ENCODE data around the gene XRCC6. TPM values are rescaled to one million over a fixed set of nuclear protein-coding genes. Genes with fewer than 3 reads are reported as not detected.

The XRCC6 gene
- total and polyA plus RNA-seq, 5 donors from 2014 or later, result 167 to 484 (median 456) TPM

DNA sequence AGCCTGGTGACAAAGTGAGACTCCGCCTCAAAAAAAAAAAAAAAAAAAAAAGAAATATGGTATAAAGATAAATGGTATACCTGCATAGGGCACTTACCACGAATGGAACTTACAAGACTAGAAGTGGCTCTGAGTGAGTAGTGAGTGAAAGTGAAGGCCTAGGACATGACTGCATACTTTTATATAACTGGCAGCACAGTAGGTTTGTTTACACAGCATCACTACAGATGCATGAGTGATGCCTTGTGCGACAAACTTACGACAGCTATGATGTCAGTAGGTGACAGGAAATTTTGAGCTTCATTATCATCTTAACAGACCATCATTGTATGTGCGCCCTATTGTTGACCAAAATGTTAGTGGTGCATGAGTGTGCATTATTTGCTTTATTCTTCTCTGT is 17.7 kb downstream of the XRCC6 start:
- Histone ChIP-seq H3K36me3 (ENCODE audit: control insufficient read depth, insufficient read depth, low read length) (peaks cover 83% of the 10 kb centered on the region), H3K4me3 (ENCODE audit: low read depth, low read length) (no peak overlapping the region), H3K27ac (ENCODE audit: insufficient read depth, low read length, poor library complexity, severe bottlenecking) (no peak overlapping the region), H3K27me3 (ENCODE audit: control insufficient read depth, insufficient read depth, low read length) (no peaks in the 10 kb centered on the region), H3K9me3 (ENCODE audit: control insufficient read depth in 2 of 2, low read length in 2 of 2) (no peaks in the 10 kb centered on the region), H3K4me1 (ENCODE audit: control insufficient read depth, insufficient read depth, low read length, poor library complexity, severe bottlenecking) (no peaks in the 10 kb centered on the region)
- no peaks in the 10 kb centered on the region for H3K9me3 Mint-ChIP-seq
- DNase-seq (no peak), ATAC-seq (ENCODE audit: low read depth in 2 of 2) (no peak)
- H3K4me1 Mint-ChIP-seq, result peaks cover 4 to 19% (median 8%) of the 10 kb centered on the region in 4 donors
- peak overlapping the region in 1 of 3 donors; percentile 32 for H3K27ac Mint-ChIP-seq
- H3K36me3 Mint-ChIP-seq, result peaks cover 19% of the 10 kb centered on the region
- no peaks in the 10 kb centered on the region for H3K27me3 Mint-ChIP-seq
- H3K4me3 Mint-ChIP-seq, result no peak overlapping the region

DNA sequence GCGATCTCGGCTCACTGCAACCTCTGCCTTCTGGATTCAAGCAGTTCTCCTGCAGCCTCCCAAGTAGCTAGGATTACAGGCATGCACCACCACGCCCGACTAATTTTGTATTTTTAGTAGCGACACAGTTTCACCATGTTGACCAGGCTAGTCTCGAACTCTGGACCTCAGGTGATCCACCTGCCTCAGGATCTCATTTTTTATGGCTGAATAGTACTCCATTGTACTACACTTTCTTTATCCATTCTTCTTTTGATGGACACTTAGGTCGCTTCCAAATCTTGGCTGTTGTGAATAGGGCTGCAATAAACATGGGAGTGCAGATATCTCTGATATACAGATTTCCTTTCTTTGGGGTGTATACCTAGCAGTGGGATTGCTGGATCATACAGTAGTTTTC is 20.8 kb downstream of the XRCC6 start:
- H3K9me3 ChIP-seq (ENCODE audit: control insufficient read depth in 2 of 2, low read length in 2 of 2), result no peaks in the 10 kb centered on the region
- peak overlapping the region in 1 of 3 donors; percentile 18 for H3K27ac Mint-ChIP-seq
- H3K4me3 Mint-ChIP-seq, result peak overlapping the region in 1 of 4 donors; percentile 8
- no peaks in the 10 kb centered on the region for H3K9me3 Mint-ChIP-seq
- peaks cover 77% of the 10 kb centered on the region for H3K36me3 ChIP-seq (ENCODE audit: control insufficient read depth, insufficient read depth, low read length)
- ATAC-seq (ENCODE audit: low read depth in 2 of 2) (no peak), DNase-seq (no peak)
- H3K4me1 Mint-ChIP-seq, result peaks cover 0 to 15% (median 6%) of the 10 kb centered on the region in 4 donors
- no peaks in the 10 kb centered on the region for H3K27me3 Mint-ChIP-seq
- no peak overlapping the region for H3K27ac ChIP-seq (ENCODE audit: insufficient read depth, low read length, poor library complexity, severe bottlenecking)
- peaks cover 19% of the 10 kb centered on the region for H3K36me3 Mint-ChIP-seq
- H3K4me1 ChIP-seq (ENCODE audit: control insufficient read depth, insufficient read depth, low read length, poor library complexity, severe bottlenecking), result no peaks in the 10 kb centered on the region
- H3K27me3 ChIP-seq (ENCODE audit: control insufficient read depth, insufficient read depth, low read length), result no peaks in the 10 kb centered on the region
- no peak overlapping the region for H3K4me3 ChIP-seq (ENCODE audit: low read depth, low read length)

DNA sequence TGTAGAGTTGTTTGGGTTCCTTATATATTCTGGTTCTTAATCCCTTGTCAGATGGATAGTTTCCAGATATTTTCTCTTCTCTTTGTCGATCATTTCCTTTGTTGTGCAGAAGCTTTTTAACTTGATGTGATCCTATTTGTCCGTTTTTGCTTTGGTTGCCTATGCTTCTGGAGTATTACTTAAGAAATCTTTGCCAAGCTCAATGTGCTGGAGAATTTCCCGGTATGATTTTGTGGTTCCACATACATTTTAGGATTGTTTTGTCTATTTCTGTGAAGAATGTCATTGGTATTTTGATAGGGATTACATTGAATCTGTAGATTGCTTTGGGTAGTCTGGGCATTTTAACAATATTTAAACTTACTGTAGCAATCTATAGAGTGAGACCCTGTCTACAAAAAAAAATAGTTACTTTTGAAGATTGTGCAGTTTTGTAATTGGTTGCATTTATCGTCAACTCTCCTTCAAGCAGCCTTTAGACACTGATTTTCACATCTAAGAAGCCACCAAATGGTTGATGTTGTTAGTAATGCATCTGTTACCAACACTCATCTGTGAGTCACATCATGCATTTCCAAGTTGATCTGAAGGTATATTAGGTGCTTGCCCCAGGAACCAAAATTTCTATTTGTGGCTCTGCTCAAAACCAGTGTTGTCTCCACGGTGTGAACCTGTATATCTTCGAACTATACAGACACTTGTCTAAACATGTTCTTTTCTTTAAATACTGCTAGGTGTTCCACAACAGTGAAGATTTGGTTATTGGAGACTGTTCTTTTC is 21.4 kb downstream of the XRCC6 start:
- Histone ChIP-seq H3K4me3 (ENCODE audit: low read depth, low read length) (no peak overlapping the region), H3K9me3 (ENCODE audit: control insufficient read depth in 2 of 2, low read length in 2 of 2) (no peaks in the 10 kb centered on the region), H3K27ac (ENCODE audit: insufficient read depth, low read length, poor library complexity, severe bottlenecking) (no peak overlapping the region), H3K4me1 (ENCODE audit: control insufficient read depth, insufficient read depth, low read length, poor library complexity, severe bottlenecking) (no peaks in the 10 kb centered on the region), H3K27me3 (ENCODE audit: control insufficient read depth, insufficient read depth, low read length) (no peaks in the 10 kb centered on the region), H3K36me3 (ENCODE audit: control insufficient read depth, insufficient read depth, low read length) (peaks cover 77% of the 10 kb centered on the region)
- Mint-ChIP-seq H3K27me3 (no peaks in the 10 kb centered on the region), H3K36me3 (peaks cover 17% of the 10 kb centered on the region), H3K4me1 (peaks cover 0 to 15% (median 7%) of the 10 kb centered on the region in 4 donors), H3K27ac (no peak overlapping the region), H3K4me3 (no peak overlapping the region), H3K9me3 (no peaks in the 10 kb centered on the region)
- ATAC-seq (ENCODE audit: low read depth in 2 of 2) (no peak), DNase-seq (no peak)

DNA sequence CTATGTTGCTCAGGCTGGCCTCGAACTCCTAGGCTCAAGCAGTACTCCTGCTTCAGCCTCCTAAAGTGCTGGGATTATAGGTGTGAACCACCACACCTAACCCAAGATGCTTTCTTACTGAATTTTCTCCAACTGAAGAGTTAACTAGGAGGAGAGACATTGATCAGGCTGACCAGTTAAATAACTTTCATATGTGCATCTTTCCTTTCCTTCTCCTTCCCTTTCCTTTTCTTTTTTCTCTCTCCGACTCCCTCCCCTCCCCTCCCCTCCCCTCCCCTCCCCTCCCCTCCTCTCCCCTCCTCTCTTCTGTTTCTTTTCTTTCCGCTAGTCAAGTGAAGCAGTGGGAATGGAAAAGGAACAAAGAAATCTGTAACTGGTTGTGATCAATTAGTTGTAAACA is 26.7 kb downstream of the XRCC6 start:
- H3K9me3 ChIP-seq (ENCODE audit: control insufficient read depth in 2 of 2, low read length in 2 of 2), result no peaks in the 10 kb centered on the region
- DNase-seq (no peak), ATAC-seq (ENCODE audit: low read depth in 2 of 2) (no peak)
- H3K36me3 ChIP-seq (ENCODE audit: control insufficient read depth, insufficient read depth, low read length), result peaks cover 78% of the 10 kb centered on the region
- peaks cover 4% of the 10 kb centered on the region for H3K4me1 ChIP-seq (ENCODE audit: control insufficient read depth, insufficient read depth, low read length, poor library complexity, severe bottlenecking)
- H3K27me3 Mint-ChIP-seq, result no peaks in the 10 kb centered on the region
- peaks cover 6 to 14% (median 10%) of the 10 kb centered on the region in 4 donors for H3K4me1 Mint-ChIP-seq
- H3K27me3 ChIP-seq (ENCODE audit: control insufficient read depth, insufficient read depth, low read length), result no peaks in the 10 kb centered on the region
- no peak overlapping the region for H3K4me3 Mint-ChIP-seq
- no peak overlapping the region for H3K27ac ChIP-seq (ENCODE audit: insufficient read depth, low read length, poor library complexity, severe bottlenecking)
- H3K4me3 ChIP-seq (ENCODE audit: low read depth, low read length), result no peak overlapping the region
- peaks cover 19% of the 10 kb centered on the region for H3K36me3 Mint-ChIP-seq
- H3K27ac Mint-ChIP-seq, result peak overlapping the region in 1 of 3 donors; percentile 54
- no peaks in the 10 kb centered on the region for H3K9me3 Mint-ChIP-seq

DNA sequence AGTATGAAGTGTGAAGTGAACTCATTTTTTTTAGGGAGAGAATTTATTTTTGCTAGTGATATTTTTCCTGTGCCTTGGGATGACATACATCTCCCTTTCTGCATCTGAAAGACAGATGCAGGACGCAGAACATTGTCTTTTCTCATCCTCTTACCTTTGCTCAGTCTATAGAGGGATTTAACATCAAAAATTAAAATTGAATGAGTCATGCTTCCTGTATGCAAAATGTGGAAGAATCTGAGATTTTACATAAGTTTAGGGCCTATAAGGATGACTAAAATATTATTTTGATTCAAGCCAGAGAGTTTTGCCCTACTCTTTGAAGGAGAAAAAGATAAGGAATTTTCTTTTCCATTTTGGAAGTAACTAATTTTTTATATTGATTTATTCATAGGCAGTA is 27.3 kb downstream of the XRCC6 start:
- Histone ChIP-seq H3K4me3 (ENCODE audit: low read depth, low read length) (no peak overlapping the region), H3K27me3 (ENCODE audit: control insufficient read depth, insufficient read depth, low read length) (no peaks in the 10 kb centered on the region), H3K27ac (ENCODE audit: insufficient read depth, low read length, poor library complexity, severe bottlenecking) (no peak overlapping the region), H3K4me1 (ENCODE audit: control insufficient read depth, insufficient read depth, low read length, poor library complexity, severe bottlenecking) (peaks cover 4% of the 10 kb centered on the region), H3K36me3 (ENCODE audit: control insufficient read depth, insufficient read depth, low read length) (peaks cover 81% of the 10 kb centered on the region), H3K9me3 (ENCODE audit: control insufficient read depth in 2 of 2, low read length in 2 of 2) (no peaks in the 10 kb centered on the region)
- H3K36me3 Mint-ChIP-seq, result peaks cover 22% of the 10 kb centered on the region
- no peak for ATAC-seq (ENCODE audit: low read depth in 2 of 2)
- DNase-seq, result peak in 1 of 3 donors; percentile 7
- H3K4me1 Mint-ChIP-seq, result peaks cover 6 to 14% (median 10%) of the 10 kb centered on the region in 4 donors
- no peak overlapping the region for H3K4me3 Mint-ChIP-seq
- no peak overlapping the region for H3K27ac Mint-ChIP-seq
- no peaks in the 10 kb centered on the region for H3K27me3 Mint-ChIP-seq
- no peaks in the 10 kb centered on the region for H3K9me3 Mint-ChIP-seq

DNA sequence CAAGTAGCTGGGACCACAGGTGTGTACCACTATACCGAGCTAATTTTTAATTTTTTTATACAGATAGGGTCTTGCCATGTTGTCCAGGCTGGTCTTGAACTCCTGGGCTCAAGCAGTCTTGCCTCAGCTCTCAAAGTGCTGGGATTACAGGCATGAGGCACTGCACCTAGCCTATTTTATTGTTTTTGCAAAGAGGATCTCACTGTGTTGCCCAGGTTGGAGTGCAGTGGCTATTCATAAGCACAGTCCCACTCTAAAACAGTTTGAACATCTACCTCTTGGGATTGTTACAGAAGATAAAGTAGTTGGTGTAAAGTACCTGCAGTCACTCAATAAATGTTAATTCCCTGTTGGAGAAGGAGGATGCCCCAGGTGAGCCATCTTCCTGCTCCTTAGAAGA is 29.1 kb downstream of the XRCC6 start:
- peak overlapping the region in 1 of 3 donors; percentile 80 for H3K27ac Mint-ChIP-seq
- H3K27me3 Mint-ChIP-seq, result no peaks in the 10 kb centered on the region
- no peaks in the 10 kb centered on the region for H3K27me3 ChIP-seq (ENCODE audit: control insufficient read depth, insufficient read depth, low read length)
- H3K9me3 ChIP-seq (ENCODE audit: control insufficient read depth in 2 of 2, low read length in 2 of 2), result no peaks in the 10 kb centered on the region
- ATAC-seq (ENCODE audit: low read depth in 2 of 2) (no peak), DNase-seq (no peak)
- H3K36me3 ChIP-seq (ENCODE audit: control insufficient read depth, insufficient read depth, low read length), result peaks cover 89% of the 10 kb centered on the region
- H3K4me3 ChIP-seq (ENCODE audit: low read depth, low read length), result no peak overlapping the region
- H3K4me1 ChIP-seq (ENCODE audit: control insufficient read depth, insufficient read depth, low read length, poor library complexity, severe bottlenecking), result peaks cover 4% of the 10 kb centered on the region
- no peak overlapping the region for H3K27ac ChIP-seq (ENCODE audit: insufficient read depth, low read length, poor library complexity, severe bottlenecking)
- H3K36me3 Mint-ChIP-seq, result peaks cover 32% of the 10 kb centered on the region
- H3K9me3 Mint-ChIP-seq, result no peaks in the 10 kb centered on the region
- H3K4me1 Mint-ChIP-seq, result peaks cover 6 to 14% (median 10%) of the 10 kb centered on the region in 4 donors
- no peak overlapping the region for H3K4me3 Mint-ChIP-seq

DNA sequence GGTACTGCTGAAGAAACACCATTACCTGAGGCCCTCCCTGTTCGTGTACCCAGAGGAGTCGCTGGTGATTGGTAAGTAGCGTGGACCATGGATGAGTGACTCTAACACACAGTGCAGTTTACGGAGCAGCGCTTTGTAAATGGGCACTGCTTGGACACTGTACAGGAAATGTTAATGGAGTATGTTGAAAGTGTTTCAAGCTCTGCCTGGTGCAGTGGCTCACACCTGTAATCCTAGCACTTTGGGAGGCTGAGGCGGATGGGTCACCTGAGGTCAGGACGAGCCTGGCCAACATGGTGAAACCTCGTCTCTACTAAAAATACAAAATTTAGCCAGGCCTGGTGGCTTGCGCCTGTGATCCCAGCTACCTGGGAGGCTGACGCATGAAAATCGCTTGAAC is 29.7 kb downstream of the XRCC6 start:
- no peak overlapping the region for H3K4me3 ChIP-seq (ENCODE audit: low read depth, low read length)
- no peak overlapping the region for H3K27ac ChIP-seq (ENCODE audit: insufficient read depth, low read length, poor library complexity, severe bottlenecking)
- Mint-ChIP-seq H3K36me3 (peaks cover 32% of the 10 kb centered on the region), H3K27me3 (no peaks in the 10 kb centered on the region), H3K4me3 (no peak overlapping the region), H3K9me3 (no peaks in the 10 kb centered on the region), H3K4me1 (peaks cover 6 to 14% (median 10%) of the 10 kb centered on the region in 4 donors), H3K27ac (no peak overlapping the region)
- H3K4me1 ChIP-seq (ENCODE audit: control insufficient read depth, insufficient read depth, low read length, poor library complexity, severe bottlenecking), result peaks cover 4% of the 10 kb centered on the region
- ATAC-seq (ENCODE audit: low read depth in 2 of 2) (no peak), DNase-seq (no peak)
- no peaks in the 10 kb centered on the region for H3K9me3 ChIP-seq (ENCODE audit: control insufficient read depth in 2 of 2, low read length in 2 of 2)
- H3K36me3 ChIP-seq (ENCODE audit: control insufficient read depth, insufficient read depth, low read length), result peaks cover 88% of the 10 kb centered on the region
- H3K27me3 ChIP-seq (ENCODE audit: control insufficient read depth, insufficient read depth, low read length), result no peaks in the 10 kb centered on the region

DNA sequence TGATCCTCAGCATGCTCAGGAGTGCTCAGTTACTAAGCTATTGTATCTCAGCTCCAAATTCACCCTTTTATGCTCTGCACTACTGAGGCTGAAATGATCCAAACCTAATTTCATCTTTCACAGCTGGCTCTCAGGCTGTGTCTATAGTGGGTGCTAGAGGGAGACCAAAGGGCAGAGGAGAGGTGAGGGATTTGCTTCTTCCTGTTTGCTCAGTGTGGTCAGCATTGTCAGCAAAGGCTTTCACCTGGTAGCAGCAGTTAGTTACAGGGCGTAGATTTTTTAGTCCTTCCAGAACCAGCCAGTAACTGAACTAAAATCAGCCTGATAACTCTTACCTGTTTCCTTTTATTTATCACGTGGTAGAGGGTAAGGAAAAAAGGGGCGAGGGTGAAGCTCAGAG is 33.2 kb downstream of the XRCC6 start:
- no peaks in the 10 kb centered on the region for H3K27me3 Mint-ChIP-seq
- no peaks in the 10 kb centered on the region for H3K9me3 Mint-ChIP-seq
- Histone ChIP-seq H3K27ac (ENCODE audit: insufficient read depth, low read length, poor library complexity, severe bottlenecking) (no peak overlapping the region), H3K9me3 (ENCODE audit: control insufficient read depth in 2 of 2, low read length in 2 of 2) (no peaks in the 10 kb centered on the region), H3K4me1 (ENCODE audit: control insufficient read depth, insufficient read depth, low read length, poor library complexity, severe bottlenecking) (no peaks in the 10 kb centered on the region), H3K36me3 (ENCODE audit: control insufficient read depth, insufficient read depth, low read length) (peaks cover 89% of the 10 kb centered on the region), H3K4me3 (ENCODE audit: low read depth, low read length) (no peak overlapping the region), H3K27me3 (ENCODE audit: control insufficient read depth, insufficient read depth, low read length) (no peaks in the 10 kb centered on the region)
- peaks cover 0 to 5% (median under 1%) of the 10 kb centered on the region in 4 donors for H3K4me1 Mint-ChIP-seq
- ATAC-seq (ENCODE audit: low read depth in 2 of 2) (no peak), DNase-seq (no peak)
- peaks cover 28% of the 10 kb centered on the region for H3K36me3 Mint-ChIP-seq
- H3K27ac Mint-ChIP-seq, result no peak overlapping the region
- no peak overlapping the region for H3K4me3 Mint-ChIP-seq
